HG03457 (cell line): ENCODE measurements around the gene SUGCT.

Source experiments
- ATAC-seq: cut with Tn5 transposase; IDR thresholded peaks from one replicate; pipeline ENCODE4 v1.9.1; 2021; ENCODE audit warnings: moderate number of reproducible peaks; ENCODE audit not compliant: unreplicated experiment

The SUGCT gene

GRCh38 chr7:40507166-40507565, 372.4 kb downstream of the SUGCT start:
- no peak for ATAC-seq

GRCh38 chr7:40509287-40509996, 374.6 kb downstream of the SUGCT start:
- ATAC-seq, result no peak

- ATAC-seq, result no peak
Observed at GRCh38 chr7:40516376-40516775, 381.6 kb downstream of the SUGCT start.

- ATAC-seq, result no peak
Observed at GRCh38 chr7:40519009-40519408, 384.2 kb downstream of the SUGCT start.

- ATAC-seq, result no peak
Observed at GRCh38 chr7:40520986-40521738, 386.4 kb downstream of the SUGCT start.

- no peak for ATAC-seq
Observed at GRCh38 chr7:40525764-40526163, 391.0 kb downstream of the SUGCT start.

GRCh38 chr7:40526951-40527715, 392.3 kb downstream of the SUGCT start:
- ATAC-seq, result no peak

GRCh38 chr7:40527723-40528122, 392.9 kb downstream of the SUGCT start:
- ATAC-seq, result no peak

- no peak for ATAC-seq
Observed at GRCh38 chr7:40530292-40530691, 395.5 kb downstream of the SUGCT start.

- ATAC-seq, result no peak
Observed at GRCh38 chr7:40531956-40532355, 397.2 kb downstream of the SUGCT start.

- ATAC-seq, result no peak
Observed at GRCh38 chr7:40535678-40536077, 400.9 kb downstream of the SUGCT start.

GRCh38 chr7:40536421-40536820, 401.6 kb downstream of the SUGCT start:
- ATAC-seq, result no peak

- ATAC-seq, result no peak
Observed at GRCh38 chr7:40538281-40538680, 403.5 kb downstream of the SUGCT start.

- ATAC-seq, result no peak
Observed at GRCh38 chr7:40541336-40541735, 406.5 kb downstream of the SUGCT start.

- no peak for ATAC-seq
Observed at GRCh38 chr7:40542982-40543741, 408.4 kb downstream of the SUGCT start.

GRCh38 chr7:40544221-40544723, 409.5 kb downstream of the SUGCT start:
- no peak for ATAC-seq

- ATAC-seq, result no peak
Observed at GRCh38 chr7:40544871-40545303, 410.1 kb downstream of the SUGCT start.

GRCh38 chr7:40545739-40546138, 410.9 kb downstream of the SUGCT start:
- ATAC-seq, result no peak

- ATAC-seq, result no peak
Observed at GRCh38 chr7:40546616-40547501, 412.1 kb downstream of the SUGCT start.
